WTC11 (cell line): ENCODE data around the gene RPH3AL. TPM values are rescaled to one million over a fixed set of nuclear protein-coding genes. Genes with fewer than 3 reads are reported as not detected.

Source experiments
- ATAC-seq: fragments of 200-7000 bp; cut with Tn5 transposase; 2 replicates; pipeline ENCODE4 v1.10.0; 2021; ENCODE audit warnings: mild to moderate bottlenecking, moderate library complexity
- CTCF ChIA-PET: fragments of 300-600 bp; sonication (Branson Sonifier 250); formaldehyde crosslinking; loops from one replicate; lab custom pipeline; 2021; ENCODE audit warnings: antibody characterized with exemption; lab: Charles Lee
- POLR2A ChIA-PET: fragments of 350-600 bp; sonication (Branson Sonifier 250); formaldehyde crosslinking; loops from one replicate; lab custom pipeline; 2021; ENCODE audit warnings: antibody characterized with exemption; lab: Charles Lee
- DNase-seq: peaks from one replicate; pipeline ENCODE4 v3.0.0; 2021; ENCODE audit warnings: low spot score
- H3K27ac Mint-ChIP-seq: 2 replicates; pipeline ENCODE4 v1.8.0; 2021; ENCODE audit warnings: mixed read lengths
- H3K27me3 Mint-ChIP-seq: 2 replicates; pipeline ENCODE4 v1.8.0; 2021; ENCODE audit warnings: low read depth, mild to moderate bottlenecking, moderate library complexity, mixed read lengths
- H3K36me3 Mint-ChIP-seq: 2 replicates; pipeline ENCODE4 v1.8.0; 2021; ENCODE audit warnings: mixed read lengths
- H3K4me1 Mint-ChIP-seq: 2 replicates; pipeline ENCODE4 v1.8.0; 2022; ENCODE audit warnings: mixed read lengths
- H3K4me3 Mint-ChIP-seq: 2 replicates; pipeline ENCODE4 v1.8.0; 2021; ENCODE audit warnings: mild to moderate bottlenecking, moderate library complexity, mixed read lengths
- H3K9me3 Mint-ChIP-seq: 2 replicates; pipeline ENCODE4 v1.8.0; 2021; ENCODE audit warnings: mixed read lengths
- ARID4B ChIP-seq: sonication (generic); formaldehyde crosslinking; IDR thresholded peaks from 2 replicates; pipeline ENCODE4 v1.8.0; 2023; ENCODE audit warnings: missing genetic modification reagents, mild to moderate bottlenecking, borderline replicate concordance
- ATF6 ChIP-seq: sonication (generic); formaldehyde crosslinking; IDR thresholded peaks from 2 replicates; pipeline ENCODE4 v1.8.1; 2023; ENCODE audit warnings: mild to moderate bottlenecking, missing genetic modification reagents
- CDX4 ChIP-seq: fragments of 250-450 bp; sonication (Bioruptor Pico); IDR thresholded peaks from 2 replicates; pipeline ENCODE4 v1.9.0; 2021; ENCODE audit warnings: moderate library complexity, mild to moderate bottlenecking, inconsistent platforms, borderline replicate concordance
- CREM ChIP-seq: sonication (generic); formaldehyde crosslinking; IDR thresholded peaks from 2 replicates; pipeline ENCODE4 v1.8.1; 2022; ENCODE audit warnings: mild to moderate bottlenecking, missing genetic modification reagents, moderate library complexity
- E2F4 ChIP-seq: sonication (generic); formaldehyde crosslinking; IDR thresholded peaks from 2 replicates; pipeline ENCODE4 v1.8.1; 2022; ENCODE audit warnings: low read depth, mild to moderate bottlenecking, moderate library complexity, missing genetic modification reagents, borderline replicate concordance
- EMX1 ChIP-seq: fragments of 250-450 bp; sonication (Bioruptor Pico); IDR thresholded peaks from 2 replicates; pipeline ENCODE4 v1.8.0; 2021; ENCODE audit warnings: mild to moderate bottlenecking
- ERG ChIP-seq: fragments of 250-450 bp; sonication (Bioruptor Pico); IDR thresholded peaks from 2 replicates; pipeline ENCODE4 v1.8.0; 2021; ENCODE audit warnings: mild to moderate bottlenecking
- ESRRA ChIP-seq: sonication (generic); formaldehyde crosslinking; IDR thresholded peaks from 2 replicates; pipeline ENCODE4 v1.8.1; 2022; ENCODE audit warnings: mild to moderate bottlenecking, missing genetic modification reagents, borderline replicate concordance
- FOXP1 ChIP-seq: sonication (generic); formaldehyde crosslinking; IDR thresholded peaks from 2 replicates; pipeline ENCODE4 v1.8.0; 2022; ENCODE audit warnings: missing genetic modification reagents, mild to moderate bottlenecking, moderate library complexity, borderline replicate concordance
- IRF2 ChIP-seq: sonication (generic); formaldehyde crosslinking; IDR thresholded peaks from 2 replicates; pipeline ENCODE4 v1.8.0; 2022; ENCODE audit warnings: low read depth, missing genetic modification reagents, borderline replicate concordance
- NFE2L1 ChIP-seq: sonication (generic); formaldehyde crosslinking; IDR thresholded peaks from 2 replicates; pipeline ENCODE4 v1.8.1; 2023; ENCODE audit warnings: missing genetic modification reagents
- RORB ChIP-seq: fragments of 250-450 bp; sonication (Bioruptor Pico); IDR thresholded peaks from 2 replicates; pipeline ENCODE4 v1.9.0; 2021; ENCODE audit warnings: mild to moderate bottlenecking
- TCF7 ChIP-seq: sonication (generic); formaldehyde crosslinking; IDR thresholded peaks from 2 replicates; pipeline ENCODE4 v1.8.0; 2022; ENCODE audit warnings: mild to moderate bottlenecking, low read depth, missing genetic modification reagents, moderate library complexity
- TEAD4 ChIP-seq: sonication (generic); formaldehyde crosslinking; IDR thresholded peaks from 2 replicates; pipeline ENCODE4 v1.8.0; 2022; ENCODE audit warnings: mild to moderate bottlenecking, missing genetic modification reagents
- USF2 ChIP-seq: sonication (generic); formaldehyde crosslinking; IDR thresholded peaks from 2 replicates; pipeline ENCODE4 v1.8.1; 2023; ENCODE audit warnings: mild to moderate bottlenecking, missing genetic modification reagents, moderate library complexity
- ZNF232 ChIP-seq: sonication (generic); formaldehyde crosslinking; IDR thresholded peaks from 2 replicates; pipeline ENCODE4 v1.8.0; 2022; ENCODE audit warnings: mild to moderate bottlenecking, missing genetic modification reagents
- ZNF281 ChIP-seq: sonication (generic); formaldehyde crosslinking; IDR thresholded peaks from 2 replicates; pipeline ENCODE4 v1.8.0; 2023; ENCODE audit warnings: mild to moderate bottlenecking, missing genetic modification reagents
- ZNF317 ChIP-seq: sonication (generic); formaldehyde crosslinking; IDR thresholded peaks from 2 replicates; pipeline ENCODE4 v1.8.1; 2023; ENCODE audit warnings: low read depth, mild to moderate bottlenecking, moderate library complexity, missing genetic modification reagents, borderline replicate concordance
- ZNF423 ChIP-seq: fragments of 250-450 bp; sonication (Bioruptor Pico); IDR thresholded peaks from 2 replicates; pipeline ENCODE4 v2.1.2; 2022; ENCODE audit warnings: mild to moderate bottlenecking, moderate library complexity
- total RNA-seq: library from RNA; stranded (reverse); gene quantifications from 3 replicates; pipeline ENCODE4 v1.2.3, GENCODE V29; 2021

The RPH3AL gene
- total RNA-seq, 1 experiment from 2014 or later = 2.0 TPM

- TF ChIP-seq CREM (CRISPR knock-in tag) (no peak), ZNF423 (CRISPR knock-in tag) (peak; percentile 74)
- H3K4me1 Mint-ChIP-seq = peaks cover 36% of the 10 kb centered on the region
- H3K9me3 Mint-ChIP-seq = no peaks in the 10 kb centered on the region
- ChIA-PET POLR2A (interaction anchor here (1.6 kb wide), 1 partner anchor 10 kb away, joined by 5 read pairs; no protein-coding TSS in a partner anchor), CTCF (interaction anchor here (0.6 to 1.5 kb wide), 3 partner anchors 22 to 70 kb away, joined by 3 to 5 read pairs (median 4); partner anchors contain the start of gene DOC2B)
- ATAC-seq = peak; percentile 53
- H3K36me3 Mint-ChIP-seq = no peaks in the 10 kb centered on the region
- no peaks in the 10 kb centered on the region for H3K27me3 Mint-ChIP-seq
- H3K4me3 Mint-ChIP-seq = no peak overlapping the region
- H3K27ac Mint-ChIP-seq = peak overlapping the region; percentile 41; the same call in 1 of the 2 replicates
- peak; percentile 18 for DNase-seq
Measured at GRCh38 chr17:237406-237955, 115.1 kb downstream of the RPH3AL start.

GRCh38 chr17:236641-237405 is 115.8 kb downstream of the RPH3AL start:
- TF ChIP-seq CDX4 (CRISPR knock-in tag) = no peak
- no peak for TF ChIP-seq ARID4B (CRISPR knock-in tag)
- TF ChIP-seq EMX1 (CRISPR knock-in tag) = no peak
- no peak for TF ChIP-seq RORB (CRISPR knock-in tag)
- TF ChIP-seq IRF2 = no peak
- TF ChIP-seq ERG (CRISPR knock-in tag) = no peak
- TF ChIP-seq ESRRA (CRISPR knock-in tag) = no peak
- no peak for TF ChIP-seq E2F4 (CRISPR knock-in tag)
- TF ChIP-seq ZNF232 = no peak
- no peak for TF ChIP-seq FOXP1 (CRISPR knock-in tag)
- TF ChIP-seq NFE2L1 (CRISPR knock-in tag) = no peak
- no peak for TF ChIP-seq TEAD4 (CRISPR knock-in tag)
- TF ChIP-seq TCF7 (CRISPR knock-in tag) = no peak
- no peak for TF ChIP-seq USF2 (CRISPR knock-in tag)
- TF ChIP-seq ZNF317 = no peak
- TF ChIP-seq ZNF281 = no peak
- TF ChIP-seq ZNF423 (CRISPR knock-in tag) = no peak
- no peak for TF ChIP-seq ATF6 (CRISPR knock-in tag)
- Mint-ChIP-seq H3K4me3 (no peak overlapping the region), H3K9me3 (no peaks in the 10 kb centered on the region), H3K27me3 (no peaks in the 10 kb centered on the region), H3K27ac (peak overlapping the region; percentile 80; the same call in 1 of the 2 replicates), H3K36me3 (no peaks in the 10 kb centered on the region), H3K4me1 (peaks cover 36% of the 10 kb centered on the region)
- ATAC-seq = peak; percentile 48
- ChIA-PET POLR2A (interaction anchor here (0.6 to 1.6 kb wide), 2 partner anchors 10 to 180 kb away, joined by 3 to 5 read pairs; no protein-coding TSS in a partner anchor), CTCF (interaction anchor here (0.6 to 1.6 kb wide), 4 partner anchors 23 to 73 kb away, joined by 3 to 5 read pairs (median 4); partner anchors contain the start of gene DOC2B)
- peak; percentile 11 for DNase-seq
